HG03045 (cell line): ENCODE results near the gene ZNF600.
"Not testable (repeated sequence)": the region's sequence is repeated elsewhere in the genome, so short reads cannot be mapped to it uniquely, and the experiment has no call there.

Experiments
- ATAC-seq: cut with Tn5 transposase; IDR thresholded peaks from one replicate; pipeline ENCODE4 v1.9.1; 2021; ENCODE audit warnings: mild to moderate bottlenecking, moderate library complexity; ENCODE audit not compliant: unreplicated experiment

Gene ZNF600

DNA sequence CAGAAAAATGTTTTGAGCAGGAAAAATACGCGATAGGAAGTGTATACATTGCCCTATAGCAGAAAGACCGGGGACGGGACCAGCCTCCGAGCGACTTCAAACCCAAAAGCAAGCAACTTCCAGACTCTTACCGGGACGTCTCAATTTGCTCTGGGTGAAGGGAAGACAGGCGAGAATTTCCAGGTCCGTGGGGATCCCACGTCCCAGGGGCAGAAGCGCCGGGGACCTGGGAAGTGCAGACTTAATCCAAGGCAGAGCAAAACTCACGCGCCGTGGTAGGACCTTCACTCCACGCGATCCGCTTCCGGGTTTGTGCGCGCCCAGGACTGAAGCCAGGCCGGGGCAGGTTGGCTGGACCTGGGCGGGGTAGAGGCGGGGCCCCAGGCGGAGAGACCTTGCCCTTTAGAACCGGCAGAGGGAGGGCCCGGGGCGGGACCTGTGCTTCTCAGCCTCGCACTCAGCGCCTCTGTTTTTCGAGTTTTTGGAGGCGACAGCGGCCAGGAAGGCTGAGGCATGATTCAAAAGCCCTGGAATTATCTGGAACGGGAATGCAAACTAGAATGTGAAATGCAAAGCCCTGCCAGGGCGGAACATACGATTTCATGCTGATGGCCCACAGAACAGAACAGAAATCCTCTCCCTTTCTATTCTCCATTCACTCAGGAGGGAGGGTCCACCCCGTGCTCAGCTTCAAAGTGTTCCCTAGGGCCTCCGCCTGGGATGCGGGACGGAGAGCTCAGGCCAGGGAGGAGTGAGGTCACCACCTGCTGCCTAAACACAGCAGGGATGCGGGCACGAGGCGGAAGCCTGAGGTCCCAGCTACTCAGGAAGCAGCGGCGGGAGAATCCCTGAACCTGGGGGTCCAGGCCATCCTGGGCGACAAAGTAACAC is at the start of gene ZNF600:
ZNF600 (minus strand) TSS at position 328 of the 891 bp plus-strand sequence. CDS start 7,903 bp downstream, outside the sequence.
- ATAC-seq: peak; percentile 89

DNA sequence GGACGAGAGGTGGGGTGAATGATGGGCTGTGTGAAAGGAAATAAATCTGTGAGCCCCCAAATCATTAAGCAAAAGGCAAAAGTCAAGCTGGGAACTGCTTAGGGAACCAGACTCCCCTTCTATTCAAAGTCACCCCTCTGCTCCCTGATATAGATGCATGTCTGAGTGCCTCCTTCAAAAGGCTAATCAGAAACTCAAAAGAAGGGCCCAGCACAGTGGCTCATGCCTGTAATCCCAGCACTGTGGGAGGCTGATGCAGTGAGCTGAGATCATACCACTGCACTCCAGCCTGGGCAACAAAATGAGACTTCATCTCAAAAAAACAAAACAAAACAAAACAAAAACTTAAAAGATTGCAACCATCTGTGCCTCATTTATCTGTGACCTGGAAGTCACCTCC is 47.7 kb upstream of the ZNF600 start:
- not testable (repeated sequence) for ATAC-seq

DNA sequence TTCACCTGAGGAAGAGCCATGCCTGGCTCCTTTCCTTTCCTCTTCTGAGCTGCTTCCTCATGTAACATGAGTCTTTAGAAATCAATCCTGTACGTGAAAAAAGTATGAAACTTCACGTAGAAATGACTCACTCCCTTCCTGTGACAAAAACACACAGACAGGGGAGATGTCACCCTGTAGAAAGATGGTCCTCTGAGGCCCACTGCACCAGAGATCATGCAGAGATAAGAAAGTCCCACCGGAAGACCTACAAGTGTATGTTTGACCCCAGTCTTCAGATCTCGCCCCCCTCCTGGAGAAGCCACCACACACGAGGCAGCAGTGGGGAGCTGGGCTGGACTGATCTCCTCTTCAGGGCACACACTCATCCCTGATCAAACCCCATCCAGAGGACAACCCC is 47.0 kb upstream of the ZNF600 start:
- ATAC-seq: not testable (repeated sequence)

DNA sequence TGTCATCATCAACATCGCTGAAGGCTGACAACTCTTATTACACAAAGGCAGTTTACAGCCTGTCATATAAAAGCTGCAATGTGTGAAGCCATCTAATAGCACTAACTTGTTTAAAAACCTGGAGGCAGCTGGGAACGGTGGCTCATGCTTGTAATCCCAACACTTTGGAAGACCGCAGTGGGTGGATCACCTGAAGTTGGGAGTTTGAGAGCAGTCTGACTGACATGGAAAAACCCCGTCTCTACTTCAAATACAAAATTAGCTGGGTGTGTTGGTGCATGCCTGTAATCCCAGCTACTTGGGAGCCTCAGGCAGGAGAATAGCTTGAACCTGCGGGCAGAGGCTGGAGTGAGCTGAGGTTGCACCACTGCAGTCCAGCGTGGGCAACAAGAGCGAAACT is 43.3 kb upstream of the ZNF600 start:
- not testable (repeated sequence) for ATAC-seq

DNA sequence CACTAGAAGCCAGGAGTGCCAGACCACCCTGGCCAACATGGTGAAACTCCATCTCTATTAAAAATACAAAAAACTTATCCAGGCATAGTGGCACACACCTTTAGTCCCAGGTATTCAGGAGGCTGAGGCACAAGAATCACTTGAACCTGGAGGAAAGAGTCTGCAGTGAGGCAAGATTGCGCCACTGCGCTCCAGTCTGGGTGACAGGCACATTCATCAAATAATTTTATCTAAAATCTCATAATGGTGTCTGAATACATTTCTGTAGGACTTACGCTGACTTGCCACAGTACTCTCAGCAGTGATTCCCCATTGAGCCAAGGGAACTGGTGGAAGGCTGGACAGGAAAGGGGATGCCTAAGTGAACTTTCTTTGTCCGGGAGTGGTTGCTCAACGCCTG is 39.2 kb upstream of the ZNF600 start:
- no peak for ATAC-seq

DNA sequence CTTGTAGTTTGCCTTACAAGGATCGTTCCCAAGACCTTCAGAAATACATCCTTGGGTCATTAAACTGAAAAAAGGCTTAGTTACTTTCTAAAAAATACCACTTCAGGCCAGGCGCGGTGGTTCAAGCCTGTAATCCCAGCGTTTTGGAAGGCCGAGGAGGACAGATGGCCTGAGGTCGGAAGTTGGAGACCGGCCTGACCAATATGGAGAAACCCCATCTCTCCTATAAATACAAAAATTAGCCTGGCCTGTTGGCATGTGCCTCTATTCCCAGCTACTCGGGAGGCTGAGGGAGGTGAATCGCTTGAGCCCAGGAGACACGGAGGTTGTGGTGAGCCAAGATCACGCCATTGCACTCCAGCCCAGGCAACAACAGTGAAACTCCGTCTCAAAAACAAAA is 37.1 kb upstream of the ZNF600 start:
- ATAC-seq: no peak

DNA sequence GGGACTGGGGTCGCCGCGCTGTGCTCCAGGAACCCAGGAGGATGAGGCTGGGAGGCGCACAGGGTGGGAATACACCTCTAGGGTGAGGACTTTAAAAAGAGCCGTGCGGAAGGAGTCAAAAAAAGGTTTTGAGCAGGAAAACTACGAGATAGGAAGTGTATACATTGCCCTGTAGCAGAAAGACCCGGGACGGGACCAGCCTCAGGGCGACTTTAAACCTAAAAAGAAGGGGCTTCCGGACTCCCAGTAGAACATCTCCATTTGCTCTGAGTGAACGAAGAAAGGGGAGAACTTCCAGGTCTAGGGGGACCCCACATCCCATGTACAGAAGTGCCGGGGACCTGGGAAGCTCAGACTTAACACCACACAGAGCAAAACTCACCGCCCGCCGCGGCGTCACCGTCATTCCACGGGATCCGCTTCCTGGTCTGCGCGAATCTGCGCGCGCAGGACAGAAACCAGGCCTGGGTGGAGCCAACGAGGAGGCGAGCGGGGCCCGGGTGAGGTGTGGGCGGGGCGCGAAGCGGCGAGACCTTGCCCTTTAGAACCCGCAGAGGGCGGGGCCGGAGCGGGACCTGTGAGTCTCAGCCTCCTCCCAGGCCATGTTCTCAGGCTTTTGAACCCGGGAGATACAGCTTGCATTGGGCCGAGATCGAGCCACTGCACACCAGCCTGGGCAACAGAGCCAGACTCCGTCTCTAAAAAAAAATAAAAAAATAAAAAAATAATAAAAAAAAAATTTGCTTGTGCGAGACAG is 34.8 kb upstream of the ZNF600 start, which contains the start of gene ZNF28:
ZNF28 (minus strand) TSS at position 430 of the 757 bp plus-strand sequence. CDS start 3,675 bp downstream, outside the sequence.
- peak; percentile 96 for ATAC-seq

DNA sequence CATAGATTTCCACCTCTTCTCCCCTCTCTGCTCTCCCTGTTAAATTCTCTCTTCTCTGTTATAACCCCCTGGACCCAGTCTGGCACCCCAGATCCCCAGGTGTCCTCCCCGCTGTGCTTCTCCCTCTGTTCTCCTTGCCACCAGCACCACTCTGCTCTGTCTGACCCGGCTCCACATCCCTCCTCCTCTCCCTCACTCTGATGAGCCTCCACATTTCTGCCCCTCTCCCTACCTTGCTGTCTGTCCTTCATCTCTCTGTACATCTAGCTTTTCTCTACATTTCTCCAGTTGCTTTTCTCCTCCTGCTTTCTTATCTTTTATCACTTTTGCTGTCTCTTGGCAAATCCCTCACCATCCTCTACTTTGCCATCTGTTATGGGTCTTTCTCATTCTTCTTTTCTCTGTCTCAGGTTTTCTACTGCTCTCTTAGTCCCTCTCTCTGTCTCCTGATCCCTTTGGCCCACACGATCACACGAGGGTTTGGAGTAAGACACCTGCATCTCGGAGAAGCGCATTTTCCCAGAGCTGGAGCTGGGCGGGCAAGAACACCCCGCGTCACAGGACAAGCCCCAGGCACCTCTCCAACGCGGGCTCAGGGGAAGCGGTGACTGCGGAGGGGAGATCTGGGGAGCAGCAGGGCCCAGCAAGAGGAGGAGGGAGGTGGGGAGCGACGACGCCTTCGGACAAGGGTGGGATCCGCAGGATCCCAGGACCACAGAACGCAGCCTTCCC is 34.0 kb upstream of the ZNF600 start:
- ATAC-seq: peak; percentile 25

DNA sequence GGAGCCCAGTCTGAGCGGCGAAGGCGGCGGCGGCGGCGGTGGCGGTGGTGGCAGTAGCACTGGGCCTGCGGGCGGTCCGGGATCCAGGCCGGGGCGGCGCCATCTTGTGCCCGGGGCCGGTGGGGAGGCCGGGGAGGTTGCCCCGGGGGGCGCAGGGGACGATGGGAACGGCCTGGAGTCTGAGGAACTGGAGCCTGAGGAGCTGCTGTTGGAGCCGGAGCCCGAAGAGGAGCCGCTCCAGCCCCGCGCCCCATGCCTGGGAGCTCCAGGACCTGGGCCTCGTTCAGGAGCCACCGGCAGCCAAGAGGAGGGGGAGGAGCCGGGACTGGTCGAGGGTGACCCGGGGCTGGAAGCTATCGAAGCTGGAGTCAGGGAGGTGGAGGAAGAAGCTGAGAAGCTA is 23.2 kb upstream of the ZNF600 start:
- ATAC-seq: no peak

DNA sequence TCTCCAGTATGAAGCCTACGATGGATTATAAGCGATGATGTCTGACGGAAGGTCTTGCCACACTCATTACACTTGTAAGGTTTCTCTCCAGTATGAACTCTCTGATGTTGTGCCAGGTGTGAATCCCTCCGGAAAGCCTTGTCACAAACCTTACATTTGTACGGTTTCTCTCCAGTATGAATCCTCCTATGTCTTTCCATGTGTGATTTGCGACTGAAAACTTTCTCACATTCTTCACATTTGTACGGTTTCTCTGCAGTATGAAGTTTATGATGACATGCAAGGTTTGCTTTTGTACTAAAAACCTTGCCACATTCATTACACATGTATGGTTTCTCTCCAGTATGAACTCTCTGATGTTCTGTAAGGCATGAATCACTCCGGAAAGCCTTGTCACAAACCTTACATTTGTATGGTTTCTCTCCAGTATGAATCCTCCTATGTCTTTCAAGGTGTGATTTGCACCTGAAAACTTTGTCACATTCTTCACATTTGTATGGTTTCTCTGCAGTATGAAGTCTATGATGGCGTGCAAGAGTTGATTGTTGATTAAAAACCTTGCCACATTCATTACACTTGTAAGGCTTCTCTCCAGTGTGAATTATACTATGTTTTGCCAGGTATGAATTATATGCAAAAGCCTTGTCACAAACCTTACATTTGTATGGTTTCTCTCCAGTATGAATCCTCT is 13.5 kb upstream of the ZNF600 start:
- not testable (repeated sequence) for ATAC-seq

DNA sequence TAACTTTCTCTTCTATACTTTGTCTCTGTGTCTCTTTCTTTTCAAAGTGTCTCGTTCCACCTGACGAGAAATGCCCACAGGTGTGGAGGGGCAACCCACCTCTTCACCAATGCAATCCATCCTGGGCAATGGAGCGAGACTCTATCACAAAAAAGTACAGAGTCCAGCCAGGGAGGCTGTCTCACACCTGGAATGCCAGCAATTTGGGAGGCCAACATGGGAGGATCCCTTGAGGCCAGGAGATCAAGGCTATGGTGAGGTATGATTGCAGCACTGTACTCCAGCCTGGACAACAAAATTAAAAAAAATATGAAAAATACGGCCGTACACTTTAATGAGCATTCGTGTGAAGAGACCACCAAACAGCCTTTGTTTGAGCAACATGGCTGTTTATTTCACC is 2.8 kb upstream of the ZNF600 start:
- ATAC-seq: no peak

DNA sequence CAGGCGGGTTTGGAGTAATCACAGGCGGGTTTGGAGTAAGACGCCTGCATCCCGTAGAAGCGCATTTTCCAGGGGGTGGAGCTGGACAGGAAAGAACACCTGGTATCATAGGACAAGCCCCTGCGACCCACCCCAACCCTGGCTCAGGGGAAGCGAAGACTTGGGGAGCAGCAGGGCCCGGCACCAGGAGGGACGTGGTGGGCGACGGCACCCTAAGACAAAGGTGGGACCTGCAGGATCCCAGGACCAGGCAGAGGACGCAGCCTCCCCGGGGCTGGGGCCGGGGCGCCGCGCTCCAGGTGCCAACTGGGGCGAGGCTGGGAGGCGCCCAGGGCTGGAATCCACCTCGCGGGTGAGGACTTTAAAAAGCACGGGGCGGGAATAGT is 520 bp downstream of the ZNF600 start:
- ATAC-seq: peak; percentile 29

DNA sequence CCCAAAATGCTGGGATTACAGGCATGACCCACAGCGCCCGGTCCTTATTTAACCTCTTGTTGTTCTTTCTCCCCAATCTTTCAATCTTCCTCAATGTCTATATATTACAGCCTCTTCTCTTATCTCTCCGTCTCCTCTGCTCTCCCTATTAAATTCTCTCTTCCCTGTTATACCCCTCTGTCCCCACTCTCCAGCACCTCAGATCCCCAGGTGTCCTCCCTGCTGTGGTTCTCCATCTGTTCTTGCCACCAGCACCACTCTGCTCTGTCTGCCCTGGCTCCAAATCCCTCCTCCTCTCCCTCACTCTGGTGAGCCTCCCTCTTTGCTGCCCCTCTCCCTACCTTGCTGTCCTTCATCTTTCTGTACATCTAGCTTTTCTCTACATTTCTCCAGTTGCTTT is 1.1 kb downstream of the ZNF600 start:
- no peak for ATAC-seq

DNA sequence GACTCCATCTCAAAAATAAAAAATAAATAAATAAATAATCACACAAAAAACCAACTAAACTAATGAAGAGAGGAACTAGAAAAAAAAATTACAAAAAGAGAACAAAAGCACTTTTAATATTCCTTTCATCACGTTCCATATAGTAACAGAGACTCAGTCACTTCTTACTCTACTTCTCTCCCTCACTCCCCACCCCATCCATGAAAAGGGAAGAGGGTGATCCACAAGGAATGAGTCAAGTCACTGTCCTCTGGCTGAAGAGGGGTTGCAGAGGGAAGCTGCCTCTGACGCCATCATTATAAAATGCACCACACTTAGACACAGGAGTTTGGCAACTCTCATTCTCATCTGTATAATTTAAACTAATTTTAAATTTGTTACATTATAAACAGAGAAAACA is 3.7 kb downstream of the ZNF600 start:
- not testable (repeated sequence) for ATAC-seq

DNA sequence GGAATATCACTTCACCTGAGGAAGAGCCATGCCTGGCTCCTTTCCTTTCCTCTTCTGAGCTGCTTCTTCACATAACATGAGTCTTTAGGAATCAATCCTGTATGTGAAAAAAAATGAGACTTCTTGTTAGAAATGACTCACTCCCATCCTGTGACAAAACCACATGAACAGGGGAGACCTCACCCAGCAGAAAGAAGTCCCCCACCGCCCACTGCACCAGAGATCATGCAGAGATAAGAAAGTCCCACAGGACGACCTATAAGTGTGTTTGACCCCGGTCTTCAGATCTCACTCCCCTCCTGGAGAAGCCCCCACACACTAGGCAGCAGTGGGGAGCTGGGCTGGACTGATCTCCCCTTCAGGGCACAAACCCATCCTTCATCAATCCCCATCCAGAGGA is 7.8 kb downstream of the ZNF600 start:
- ATAC-seq: no peak

DNA sequence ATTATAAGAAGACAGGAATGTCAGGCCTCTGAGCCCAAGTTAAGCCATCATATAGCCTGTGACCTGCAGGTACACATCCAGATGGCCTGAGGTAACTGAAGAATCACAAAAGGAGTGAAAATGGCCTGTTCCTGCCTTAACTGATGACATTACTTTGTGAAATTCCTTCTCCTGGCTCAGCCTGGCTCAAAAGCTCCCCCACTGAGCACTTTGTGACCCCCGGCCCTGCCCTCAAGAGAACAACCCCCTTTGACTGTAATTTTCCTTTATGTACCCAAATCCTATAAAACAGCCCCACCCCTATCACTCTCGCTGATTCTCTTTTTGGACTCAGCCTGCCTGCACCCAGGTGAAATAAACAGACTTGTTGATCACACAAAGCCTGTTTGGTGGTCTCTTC is 30.1 kb downstream of the ZNF600 start:
- ATAC-seq: not testable (repeated sequence)

DNA sequence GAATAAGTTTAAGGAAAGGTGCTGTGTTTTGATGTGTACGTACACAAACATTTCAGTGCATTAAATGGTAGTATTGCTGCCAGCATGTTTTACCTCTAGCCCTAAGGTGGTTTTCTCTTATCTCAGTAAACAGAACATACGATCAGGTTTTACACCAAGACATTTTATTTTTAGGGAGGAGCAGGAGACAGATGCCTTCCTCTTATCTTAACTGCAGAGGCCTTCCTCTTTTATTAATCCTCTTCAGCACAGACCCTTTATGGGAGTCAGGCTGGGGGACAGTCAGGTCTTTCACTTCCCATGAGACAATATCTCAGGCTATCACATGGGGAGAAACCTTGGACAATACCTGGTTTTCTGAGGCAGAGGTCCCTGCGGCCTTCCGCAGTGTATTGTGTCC is 36.8 kb downstream of the ZNF600 start:
- ATAC-seq: no peak

DNA sequence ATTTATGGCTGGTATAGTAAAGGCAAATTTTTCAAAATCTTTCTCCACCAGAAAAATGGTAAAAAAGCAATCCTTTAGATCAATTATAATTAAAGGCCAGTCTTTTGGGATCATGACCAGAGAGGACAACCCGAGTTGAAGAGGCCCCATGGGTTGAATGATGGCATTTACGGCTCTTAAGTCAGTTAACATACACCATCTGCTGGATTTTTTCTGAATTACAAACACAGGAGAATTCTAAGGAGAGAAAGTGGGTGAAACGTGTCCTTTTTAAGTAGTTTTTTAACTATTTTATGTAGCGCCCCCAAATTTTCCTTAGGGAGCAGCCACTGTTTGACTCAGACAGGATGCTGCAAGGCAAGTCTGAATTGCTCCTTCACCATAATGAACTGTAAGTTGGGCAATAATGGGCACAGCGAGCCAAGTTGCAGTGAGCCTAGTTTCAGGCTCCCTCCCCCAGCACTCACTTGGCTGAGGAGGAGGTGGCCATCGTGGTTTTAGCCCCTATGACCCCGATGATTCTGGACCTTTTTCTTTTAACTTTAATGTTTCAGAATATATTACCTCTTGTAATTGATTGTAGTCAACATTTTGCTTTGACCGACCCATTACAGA is 38.1 kb downstream of the ZNF600 start:
- no peak for ATAC-seq

DNA sequence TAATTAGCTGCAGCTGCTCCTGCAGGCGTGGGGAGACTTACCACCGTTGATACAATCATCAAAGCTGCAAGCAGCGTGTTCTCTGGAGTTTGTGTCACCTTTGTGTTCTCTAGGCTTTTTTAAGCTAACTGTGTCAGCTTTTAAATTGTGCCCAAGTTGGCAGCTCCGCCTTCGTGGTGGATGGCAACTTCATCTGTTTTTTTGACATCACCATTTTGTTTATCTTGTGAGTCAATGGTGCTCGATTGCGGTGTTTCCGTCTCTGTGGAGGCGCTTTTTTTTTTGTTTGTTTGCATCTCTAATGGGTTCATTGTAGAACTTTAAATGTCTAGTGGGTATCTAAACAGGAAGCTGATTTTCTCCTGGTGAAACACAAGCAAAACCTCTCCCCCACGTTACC is 40.7 kb downstream of the ZNF600 start:
- not testable (repeated sequence) for ATAC-seq

DNA sequence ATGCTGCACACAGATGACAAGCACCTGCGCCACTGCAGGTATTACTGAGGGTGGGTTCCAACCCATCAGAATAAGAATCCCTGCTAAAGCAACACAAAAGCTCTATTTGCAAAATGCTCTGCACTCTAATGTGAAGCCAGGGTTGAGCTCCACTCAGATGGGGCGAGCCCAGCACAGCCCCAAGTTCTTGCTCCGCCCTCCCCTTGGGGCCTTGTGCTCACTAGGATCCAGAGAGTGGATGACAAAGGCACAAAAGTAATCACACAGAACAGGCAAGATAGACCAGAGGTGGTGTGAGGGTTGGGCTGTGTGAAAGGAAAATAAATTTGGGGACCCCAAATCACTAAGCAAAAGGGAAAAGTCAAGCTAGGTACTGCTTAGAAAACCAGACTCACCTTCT is 43.5 kb downstream of the ZNF600 start:
- no peak for ATAC-seq
